Measurements from ENCODE around the gene SFMBT1.

DNA sequence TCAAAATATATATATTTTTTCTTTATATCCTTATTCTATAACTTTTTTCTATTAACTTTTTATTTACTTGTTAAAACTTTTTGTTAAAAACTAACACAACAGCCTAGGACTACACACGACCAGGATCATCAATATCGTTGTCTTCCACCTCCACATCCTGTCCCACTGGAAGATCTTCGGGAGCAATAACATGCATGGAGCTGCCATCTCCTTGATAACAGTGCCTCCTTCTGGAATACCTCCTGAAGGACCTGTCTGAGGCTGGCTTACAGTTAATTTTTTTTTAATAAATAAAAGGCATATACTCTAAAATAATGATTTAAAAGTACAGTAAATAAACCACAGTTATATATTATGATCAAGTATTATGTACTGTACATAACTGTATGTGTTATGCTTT lies 58.9 kb downstream of the SFMBT1 start:
- TF ChIP-seq RAD21 (IDR thresholded peaks at IDR 0.05; ENCODE audit: low read length) (peak; percentile 79), TAF1 (IDR thresholded peaks at IDR 0.05; ENCODE audit: borderline replicate concordance, low read depth, low read length) (no peak), RCOR1 (IDR thresholded peaks at IDR 0.05; ENCODE audit: low read length) (no peak), CTCF (IDR thresholded peaks at IDR 0.05) (peak; percentile 59)
